OCI-LY1 (cell line): ENCODE data around the gene CNTFR.

Experiments
- CTCF ChIP-seq: fragments of 200-600 bp; sonication (generic), shearing (Covaris generic); IDR thresholded peaks from 2 replicates; pipeline ENCODE4 v1.5.1; 2017; ENCODE audit warnings: mild to moderate bottlenecking, antibody characterized with exemption, low read length, moderate library complexity, mixed read lengths
- EZH2 ChIP-seq: fragments of 200-600 bp; sonication (generic), shearing (Covaris generic); IDR thresholded peaks from 2 replicates; pipeline ENCODE4 v1.8.0; 2017; ENCODE audit warnings: borderline replicate concordance, mixed run types, mild to moderate bottlenecking, antibody characterized with exemption, low read length, moderate library complexity, mixed read lengths

GRCh38 chr9:34559624-34560455 is 29.7 kb downstream of the CNTFR start:
- no peak for TF ChIP-seq CTCF
- no peak for TF ChIP-seq EZH2
